HL-60 (cell line): Measurements from ENCODE around the gene EFCAB6.

Experiments used
- DNase-seq, 2 experiments: peaks; one replicate each; pipeline ENCODE4 v3.0.0-alpha.2; 2010 to 2020; ENCODE audit warnings: low read depth in 1 of 2, low spot score in 1 of 2
- H3K27ac ChIP-seq: fragments of 250-450 bp; sonication (Bioruptor Pico); replicated peaks from 2 replicates; pipeline ENCODE4 v1.5.1; 2020; ENCODE audit warnings: mild to moderate bottlenecking, moderate library complexity
- H3K27me3 ChIP-seq: fragments of 250-450 bp; sonication (Bioruptor Pico); 2 replicates; pipeline ENCODE4 v1.5.1; 2021; ENCODE audit warnings: mild to moderate bottlenecking, moderate library complexity; ENCODE audit not compliant: insufficient read depth, poor library complexity, severe bottlenecking
- H3K4me3 ChIP-seq: replicated peaks from 2 replicates; pipeline ENCODE4 v1.5.1; 2011; ENCODE audit warnings: mild to moderate bottlenecking, control low read depth, low read length; ENCODE audit not compliant: insufficient read depth
- CTCF ChIP-seq: IDR thresholded peaks from one replicate; pipeline ENCODE4 v1.5.1; 2011; ENCODE audit warnings: low read length, control low read depth, inconsistent platforms; ENCODE audit not compliant: insufficient read depth
- GABPA ChIP-seq: IDR thresholded peaks from 2 replicates; pipeline ENCODE4 v1.6.1; 2012; ENCODE audit warnings: low read depth
- POLR2AphosphoS5 ChIP-seq: IDR thresholded peaks from 2 replicates; pipeline ENCODE4 v1.6.1; 2012; ENCODE audit warnings: low read depth
- REST ChIP-seq: IDR thresholded peaks from 2 replicates; pipeline ENCODE4 v1.6.1; 2012; ENCODE audit warnings: low read depth; ENCODE audit not compliant: insufficient replicate concordance
- SPI1 ChIP-seq: IDR thresholded peaks from 2 replicates; pipeline ENCODE4 v1.6.1; 2012; ENCODE audit warnings: low read depth, mild to moderate bottlenecking, borderline replicate concordance

Gene EFCAB6

GRCh38 chr22:43838571-43839307, 26.6 kb upstream of the EFCAB6 start:
- TF ChIP-seq REST (no peak), CTCF (no peak), GABPA (no peak), POLR2AphosphoS5 (no peak), SPI1 (no peak)
- no peak overlapping the region for H3K27ac ChIP-seq
- peaks cover 9% of the 10 kb centered on the region for H3K27me3 ChIP-seq
- no peak overlapping the region for H3K4me3 ChIP-seq
- no peak for DNase-seq

- Histone ChIP-seq H3K4me3 (no peak overlapping the region), H3K27me3 (peaks cover 11% of the 10 kb centered on the region), H3K27ac (no peak overlapping the region)
- DNase-seq: no peak
- TF ChIP-seq GABPA: no peak
- no peak for TF ChIP-seq POLR2AphosphoS5
- TF ChIP-seq CTCF: no peak
- no peak for TF ChIP-seq SPI1
- TF ChIP-seq REST: no peak
These were observed 26.1 kb upstream of the EFCAB6 start for GRCh38 chr22:43838161-43838560.

DNA sequence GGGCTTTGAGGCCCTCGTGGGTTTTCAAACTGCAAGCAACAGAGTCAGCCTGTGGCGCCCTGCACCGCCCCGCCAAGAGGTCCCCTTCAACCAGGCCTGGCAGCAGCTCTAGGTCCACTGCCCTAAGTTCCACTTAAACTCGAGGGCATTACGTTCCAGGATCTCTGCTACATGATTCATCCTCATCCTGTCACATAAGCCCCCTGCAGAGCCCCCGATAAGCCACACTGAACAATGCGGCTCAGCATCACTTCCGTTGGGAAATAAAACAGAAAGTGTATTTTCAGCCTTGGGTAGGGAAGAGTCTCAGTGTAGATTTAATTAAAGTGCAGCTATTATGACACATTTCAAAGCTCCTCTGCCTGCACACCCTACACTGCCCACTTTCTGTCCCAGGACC, 25.6 kb upstream of the EFCAB6 start:
- no peak for TF ChIP-seq CTCF
- no peak for TF ChIP-seq POLR2AphosphoS5
- TF ChIP-seq SPI1: no peak
- no peak for TF ChIP-seq REST
- no peak for TF ChIP-seq GABPA
- Histone ChIP-seq H3K4me3 (no peak overlapping the region), H3K27me3 (peaks cover 11% of the 10 kb centered on the region), H3K27ac (no peak overlapping the region)
- DNase-seq: no peak
